SU-DHL-6 (cell line): ENCODE data around the gene EEFSEC.

Source experiments
- H2AFZ ChIP-seq: fragments of 200-600 bp; sonication (generic); 2 replicates; pipeline ENCODE4 v1.6.1; 2014; ENCODE audit warnings: low read depth, mild to moderate bottlenecking, moderate library complexity, mixed read lengths, antibody characterized with exemption, low read length; ENCODE audit not compliant: severe bottlenecking
- H3F3A ChIP-seq: fragments of 200-600 bp; shearing (Covaris generic); 2 replicates; pipeline ENCODE4 v1.6.0; 2016; ENCODE audit warnings: antibody characterized with exemption, mild to moderate bottlenecking; ENCODE audit not compliant: insufficient read depth
- H3K27ac ChIP-seq: fragments of 200-600 bp; sonication (generic); 2 replicates; pipeline ENCODE4 v1.5.1; 2016; ENCODE audit warnings: low read depth, mild to moderate bottlenecking, low read length, moderate library complexity, mixed read lengths
- H3K27me3 ChIP-seq: fragments of 200-600 bp; sonication (generic), shearing (Covaris generic); 2 replicates; pipeline ENCODE4 v1.6.0; 2014; ENCODE audit warnings: mild to moderate bottlenecking, low read length
- H3K36me3 ChIP-seq: fragments of 200-600 bp; sonication (generic); 2 replicates; pipeline ENCODE4 v1.6.1; 2014; ENCODE audit warnings: mild to moderate bottlenecking, low read length, mixed read lengths
- H3K4me2 ChIP-seq: fragments of 300-600, 200-600 bp; shearing (Covaris generic), sonication (generic); 2 replicates; pipeline ENCODE4 v1.6.0; 2014; ENCODE audit warnings: low read length, low read depth, mild to moderate bottlenecking; ENCODE audit not compliant: poor library complexity, severe bottlenecking
- H3K4me3 ChIP-seq: fragments of 200-600 bp; sonication (generic); 2 replicates; pipeline ENCODE4 v1.5.1; 2014; ENCODE audit warnings: antibody characterized with exemption, low read length, mild to moderate bottlenecking, mixed read lengths; ENCODE audit not compliant: insufficient read depth, poor library complexity, severe bottlenecking
- H3K79me2 ChIP-seq: fragments of 200-600 bp; sonication (generic); 2 replicates; pipeline ENCODE4 v1.6.1; 2014; ENCODE audit warnings: mild to moderate bottlenecking, low read length, moderate library complexity; ENCODE audit not compliant: insufficient read depth
- H3K9ac ChIP-seq: fragments of 200-600 bp; sonication (generic); 2 replicates; pipeline ENCODE4 v1.7.0; 2014; ENCODE audit warnings: mild to moderate bottlenecking, low read length
- H3K9me2 ChIP-seq: fragments of 200-600 bp; sonication (generic); replicated peaks from 2 replicates; pipeline ENCODE4 v1.6.1; 2014; ENCODE audit warnings: low read length; ENCODE audit not compliant: insufficient read depth
- H3K9me3 ChIP-seq: fragments of 200-600 bp; sonication (generic); 2 replicates; pipeline ENCODE4 v1.6.1; 2014; ENCODE audit warnings: low read length, mixed read lengths; ENCODE audit not compliant: insufficient read depth
- H4K20me1 ChIP-seq: fragments of 200-600 bp; sonication (generic); 2 replicates; pipeline ENCODE4 v1.6.1; 2014; ENCODE audit warnings: low read depth, mild to moderate bottlenecking, antibody characterized with exemption, low read length, moderate library complexity, mixed read lengths
- CTCF ChIP-seq: fragments of 200-600 bp; sonication (generic); IDR thresholded peaks from one replicate; pipeline ENCODE4 v1.5.1; 2017; ENCODE audit warnings: antibody characterized with exemption, mild to moderate bottlenecking, low read length, moderate library complexity; ENCODE audit not compliant: insufficient read depth, poor library complexity, severe bottlenecking
- EZH2phosphoT487 ChIP-seq: fragments of 200-600 bp; sonication (generic), shearing (Covaris generic); conservative IDR thresholded peaks from 2 replicates; pipeline ENCODE4 v1.6.1; 2018; ENCODE audit warnings: mild to moderate bottlenecking, antibody characterized with exemption, low read length, moderate library complexity, mixed read lengths

EEFSEC gene

GRCh38 chr3:128254967-128255366, 101.7 kb downstream of the EEFSEC start:
- Histone ChIP-seq H4K20me1 (no peaks in the 10 kb centered on the region), H3F3A (no peaks in the 10 kb centered on the region), H3K27ac (no peak overlapping the region)

GRCh38 chr3:128256131-128256530, 102.8 kb downstream of the EEFSEC start:
- Histone ChIP-seq H3K9me2 (no peaks in the 10 kb centered on the region), H3K27me3 (no peaks in the 10 kb centered on the region), H3K9me3 (no peaks in the 10 kb centered on the region), H3K27ac (no peak overlapping the region), H2AFZ (no peak overlapping the region), H3K36me3 (0 out of 2 replicates have a peak, but pooled peaks cover 5% of the 10 kb centered on the region), H3K79me2 (no peaks in the 10 kb centered on the region; the same call in 1 of the 2 replicates), H3F3A (no peaks in the 10 kb centered on the region), H3K9ac (no peak overlapping the region), H4K20me1 (no peaks in the 10 kb centered on the region), H3K4me3 (no peak overlapping the region), H3K4me2 (no peak overlapping the region)
- no peak for TF ChIP-seq CTCF
- TF ChIP-seq EZH2phosphoT487, result no peak

More at GRCh38 chr3:128254967-128255366, 101.7 kb downstream of the EEFSEC start:
- H3K79me2 ChIP-seq, result no peaks in the 10 kb centered on the region; the same call in 1 of the 2 replicates
- H3K9ac ChIP-seq, result no peak overlapping the region
- H3K27me3 ChIP-seq, result no peaks in the 10 kb centered on the region
- no peak overlapping the region for H3K4me3 ChIP-seq
- H3K36me3 ChIP-seq, result peaks cover 7% of the 10 kb centered on the region; the same call in 1 of the 2 replicates
- H3K9me2 ChIP-seq, result no peaks in the 10 kb centered on the region
- TF ChIP-seq CTCF (no peak), EZH2phosphoT487 (no peak)
- no peaks in the 10 kb centered on the region for H3K9me3 ChIP-seq
- no peak overlapping the region for H3K4me2 ChIP-seq
- no peak overlapping the region for H2AFZ ChIP-seq

GRCh38 chr3:128257632-128258031, 104.4 kb downstream of the EEFSEC start:
- no peaks in the 10 kb centered on the region for H3K9me2 ChIP-seq
- no peak for TF ChIP-seq CTCF
- no peak for TF ChIP-seq EZH2phosphoT487
- no peak overlapping the region for H3K27ac ChIP-seq
- no peak overlapping the region for H3K4me2 ChIP-seq
- H2AFZ ChIP-seq, result no peak overlapping the region
- H3K4me3 ChIP-seq, result no peak overlapping the region
- no peak overlapping the region for H3K9ac ChIP-seq
- 0 out of 2 replicates have a peak, but pooled peaks cover 5% of the 10 kb centered on the region for H3K36me3 ChIP-seq
- H3K27me3 ChIP-seq, result no peaks in the 10 kb centered on the region
- H3K79me2 ChIP-seq, result no peaks in the 10 kb centered on the region; the same call in 1 of the 2 replicates
- H3F3A ChIP-seq, result no peaks in the 10 kb centered on the region
- H3K9me3 ChIP-seq, result no peaks in the 10 kb centered on the region
- no peaks in the 10 kb centered on the region for H4K20me1 ChIP-seq
